HepG2 (cell line): ENCODE data around the gene CS. TPM values are rescaled to one million over a fixed set of nuclear protein-coding genes. Genes with fewer than 3 reads are reported as not detected.

Experiments
- ATAC-seq: fragments of 200-7000 bp; cut with Tn5 transposase; 3 replicates; pipeline ENCODE4 v1.9.1; 2020; ENCODE audit warnings: mild to moderate bottlenecking, moderate library complexity
- BruUV-seq: library from RNA; stranded (reverse); fragments of 400-500 nt; replicated peaks from 2 replicates; lab custom pipeline; 2021; lab: Mats Ljungman, UMichigan
- CTCF ChIA-PET: fragments of 300-600 bp; formaldehyde crosslinking; extraction: SDS; loops from one replicate; lab custom pipeline; 2021; ENCODE audit warnings: low total read pairs, inconsistent platforms, low intra/inter-chr PET ratio; lab: Yijun Ruan, JAX
- POLR2A ChIA-PET: fragments of 350-600 bp; sonication (Branson Sonifier 250); formaldehyde crosslinking; loops from one replicate; lab custom pipeline; 2020; ENCODE audit warnings: antibody characterized with exemption, inconsistent platforms; lab: Yijun Ruan, JAX
- DNase-seq: peaks from one replicate; pipeline ENCODE4 v3.0.0-alpha.2; 2015; ENCODE audit warnings: low spot score
- FAIRE-seq: peaks from 3 replicates; lab custom pipeline; 2011; peaks lifted over from hg19 to GRCh38; lab: Jason Lieb, UNC
- H2AFZ ChIP-seq: one replicate; pipeline ENCODE4 v1.6.1; 2011; ENCODE audit warnings: low read length, inconsistent platforms
- H3K27ac ChIP-seq: fragments of 300-600 bp; 3 replicates; pipeline ENCODE4 v1.8.0; 2011; ENCODE audit warnings: mixed run types, mild to moderate bottlenecking, mixed read lengths, low read length, inconsistent platforms; ENCODE audit not compliant: insufficient read depth; ENCODE audit errors: extremely low read length
- H3K27me3 ChIP-seq, 2 experiments: fragments of 200-600 bp in 1 of 2; 2 replicates in 1 of 2; 3 replicates in 1 of 2; pipeline versions ENCODE4 v1.6.0 to v1.8.0; 2011; ENCODE audit warnings: low read length in 2 of 2, mild to moderate bottlenecking in 2 of 2, moderate library complexity in 2 of 2, inconsistent platforms in 1 of 2; ENCODE audit not compliant: insufficient read depth in 2 of 2, control insufficient read depth in 1 of 2
- H3K36me3 ChIP-seq, 2 experiments: fragments of 200-600 bp in 1 of 2; replicated peaks in 1 of 2; 2 replicates in 1 of 2; 3 replicates in 1 of 2; pipeline versions ENCODE4 v1.5.1 to v1.8.0; 2011; ENCODE audit warnings: low read length in 2 of 2, inconsistent platforms in 1 of 2; ENCODE audit not compliant: insufficient read depth in 2 of 2, control insufficient read depth in 1 of 2
- H3K4me1 ChIP-seq: 2 replicates; pipeline ENCODE4 v1.5.1; 2012; ENCODE audit warnings: low read length, inconsistent platforms; ENCODE audit not compliant: insufficient read depth
- H3K4me2 ChIP-seq: 2 replicates; pipeline ENCODE4 v1.6.0; 2011; ENCODE audit warnings: low read depth, low read length, inconsistent platforms
- H3K4me3 ChIP-seq, 3 experiments: fragments of 200-600 bp in 1 of 3; sonication (generic), shearing (Covaris generic) in 1 of 3; replicated peaks in 1 of 3; 2 replicates each; pipeline ENCODE4 v1.5.1; 2011 to 2016; ENCODE audit warnings: low read length in 3 of 3, inconsistent platforms in 2 of 3, low read depth in 2 of 3, mild to moderate bottlenecking in 2 of 3, control low read depth in 1 of 3, mixed read lengths in 1 of 3; ENCODE audit not compliant: insufficient read depth in 1 of 3
- H3K79me2 ChIP-seq: one replicate; pipeline ENCODE4 v1.6.1; 2011; ENCODE audit warnings: low read length, inconsistent platforms; ENCODE audit not compliant: insufficient read depth
- H3K9ac ChIP-seq: 2 replicates; pipeline ENCODE4 v1.6.0; 2011; ENCODE audit warnings: mild to moderate bottlenecking, low read depth, low read length, inconsistent platforms; ENCODE audit not compliant: insufficient read depth
- H3K9me3 ChIP-seq: 2 replicates; pipeline ENCODE4 v1.5.1; 2012; ENCODE audit warnings: mild to moderate bottlenecking, low read length
- H4K20me1 ChIP-seq: 2 replicates; pipeline ENCODE4 v1.6.0; 2011; ENCODE audit warnings: inconsistent platforms, mild to moderate bottlenecking, low read length, moderate library complexity; ENCODE audit not compliant: insufficient read depth
- CBX5 ChIP-seq: sonication (generic); formaldehyde crosslinking; IDR thresholded peaks from 2 replicates; pipeline ENCODE4 v1.4.0; 2020; ENCODE audit warnings: missing genetic modification reagents, borderline replicate concordance
- CEBPB ChIP-seq: IDR thresholded peaks from 2 replicates; pipeline ENCODE4 v1.6.1; 2011; ENCODE audit warnings: low read depth, low read length, improper control_type of control experiment, borderline replicate concordance
- HOXD1 ChIP-seq: sonication (generic); formaldehyde crosslinking; IDR thresholded peaks from 2 replicates; pipeline ENCODE4 v1.5.0; 2020; ENCODE audit warnings: missing genetic modification reagents
- JUNB ChIP-seq: sonication (generic); formaldehyde crosslinking; IDR thresholded peaks from 2 replicates; pipeline ENCODE4 v1.8.0; 2022; ENCODE audit warnings: missing genetic modification reagents, mild to moderate bottlenecking, borderline replicate concordance
- USF2 ChIP-seq, 2 experiments: sonication (generic) in 1 of 2; formaldehyde crosslinking in 1 of 2; IDR thresholded peaks; 2 replicates each; pipeline versions ENCODE4 v1.5.1 to v1.6.1; 2011 to 2020; ENCODE audit warnings: borderline replicate concordance in 1 of 2, low read depth in 1 of 2, low read length in 1 of 2, mild to moderate bottlenecking in 1 of 2, missing genetic modification reagents in 1 of 2, moderate library complexity in 1 of 2
- ZSCAN31 ChIP-seq: sonication (generic); formaldehyde crosslinking; IDR thresholded peaks from 2 replicates; pipeline ENCODE4 v1.5.0; 2020; ENCODE audit warnings: low read depth, mild to moderate bottlenecking, missing genetic modification reagents
- in situ Hi-C: cut with HindIII; loops from 2 replicates; pipeline ENCODE4 v1.10.0; 2017; ENCODE audit warnings: low pct_unique_long_range_greater_than_20kb; ENCODE audit not compliant: extremely low pct_ligation_motif_present
- intact Hi-C: fragments of 100-400 bp; cut with micrococcal nuclease; formaldehyde crosslinking; loops from one replicate; pipeline ENCODE4 v1.10.0; 2022; ENCODE audit not compliant: unreplicated experiment
- polyA plus RNA-seq, 8 experiments: library from polyadenylated mRNA; depleted of rRNA in 3 of 8; stranded (reverse) in 7 of 8; unstranded in 1 of 8; fragments of >200 nt; fragmentation: Illumina TruSeq in 4 of 8; extraction: Trizol in 4 of 8; gene quantifications; 2 replicates each; pipeline versions ENCODE4 v1.2.1 to v1.2.3, GENCODE V29; 2011 to 2016; ENCODE audit warnings: low read depth in 4 of 8, missing spikeins in 1 of 8, mixed read lengths in 1 of 8; ENCODE audit not compliant: insufficient read depth in 1 of 8
- total RNA-seq, 5 experiments: library from RNA; depleted of rRNA; stranded (reverse); fragments of >200 nt; fragmentation: Illumina TruSeq; extraction: Trizol; gene quantifications; 2 replicates each; pipeline ENCODE4 v1.2.3, GENCODE V29; 2016; ENCODE audit warnings: low read depth in 1 of 5
- TF ChIP-seq, protein P1 (sequence below): sonication (generic); formaldehyde crosslinking; IDR thresholded peaks from 2 replicates; pipeline ENCODE4 v1.9.0; 2022; ENCODE audit warnings: low read depth, missing genetic modification reagents

The CS gene
- total and polyA plus RNA-seq, 2 of the 13 experiments (the other 11 are each of a cell fraction or from before 2014, with no cell fraction given) = 173 to 175 TPM

DNA sequence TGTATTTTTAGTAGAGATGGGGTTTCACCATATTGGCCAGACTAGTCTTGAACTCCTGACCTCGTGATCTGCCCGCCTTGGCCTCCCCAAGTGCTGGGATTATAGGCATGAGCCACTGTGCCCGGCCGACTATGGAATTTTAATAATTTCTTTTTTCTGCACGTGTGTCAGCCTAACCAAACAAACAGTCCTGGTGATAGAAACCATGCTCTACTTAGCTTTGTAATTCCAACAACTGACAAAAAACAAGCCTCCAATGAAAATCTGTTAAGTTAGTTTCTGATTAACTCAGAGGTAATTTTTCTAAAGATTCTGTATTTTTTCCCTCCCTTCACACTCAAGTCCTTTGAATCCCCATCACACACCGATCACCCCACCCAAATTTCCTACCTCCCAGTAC is 18.1 kb downstream of the CS start (continued):
- TF ChIP-seq JUNB = no peak
- TF ChIP-seq HOXD1 (CRISPR knock-in tag) = no peak
- TF ChIP-seq, protein P1, sequence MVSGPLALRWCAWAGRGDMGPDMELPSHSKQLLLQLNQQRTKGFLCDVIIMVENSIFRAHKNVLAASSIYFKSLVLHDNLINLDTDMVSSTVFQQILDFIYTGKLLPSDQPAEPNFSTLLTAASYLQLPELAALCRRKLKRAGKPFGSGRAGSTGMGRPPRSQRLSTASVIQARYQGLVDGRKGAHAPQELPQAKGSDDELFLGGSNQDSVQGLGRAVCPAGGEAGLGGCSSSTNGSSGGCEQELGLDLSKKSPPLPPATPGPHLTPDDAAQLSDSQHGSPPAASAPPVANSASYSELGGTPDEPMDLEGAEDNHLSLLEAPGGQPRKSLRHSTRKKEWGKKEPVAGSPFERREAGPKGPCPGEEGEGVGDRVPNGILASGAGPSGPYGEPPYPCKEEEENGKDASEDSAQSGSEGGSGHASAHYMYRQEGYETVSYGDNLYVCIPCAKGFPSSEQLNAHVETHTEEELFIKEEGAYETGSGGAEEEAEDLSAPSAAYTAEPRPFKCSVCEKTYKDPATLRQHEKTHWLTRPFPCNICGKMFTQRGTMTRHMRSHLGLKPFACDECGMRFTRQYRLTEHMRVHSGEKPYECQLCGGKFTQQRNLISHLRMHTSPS (CRISPR knock-in tag) = no peak
- TF ChIP-seq CBX5 (CRISPR knock-in tag) = no peak
- TF ChIP-seq USF2 (IDR thresholded peaks at IDR 0.05; ENCODE audit: low read depth, low read length) = no peak
- no peak for TF ChIP-seq USF2 (CRISPR knock-in tag; IDR thresholded peaks at IDR 0.05; ENCODE audit: borderline replicate concordance)

GRCh38 chr12:56280849-56281248 is 19.3 kb downstream of the CS start:
- DNase-seq = no peak
- TF ChIP-seq ZSCAN31 = no peak
- TF ChIP-seq CEBPB = peak; percentile 28; the same call in 1 of the 2 replicates
- Histone ChIP-seq H3K27me3 (no peaks in the 10 kb centered on the region), H3K4me1 (peaks cover 4% of the 10 kb centered on the region), H2AFZ (no peak overlapping the region), H3K27ac (no peak overlapping the region), H4K20me1 (no peaks in the 10 kb centered on the region), H3K9me3 (no peaks in the 10 kb centered on the region), H3K4me2 (no peak overlapping the region), H3K4me3 (no peak overlapping the region), H3K9ac (no peak overlapping the region), H3K36me3 (peaks cover 15 to 70% of the 10 kb centered on the region in 2 experiments), H3K79me2 (no peaks in the 10 kb centered on the region)
- no TSS peak for BruUV-seq
- FAIRE-seq = no peak
- in situ Hi-C loops = no loop called here
- ChIA-PET POLR2A (interaction anchor here (0.8 kb wide), 1 partner anchor 14 kb away, joined by 3 read pairs; no protein-coding TSS in a partner anchor), CTCF (no interaction called here)
- no peak for ATAC-seq
- intact Hi-C loops = no loop called here
